Fibroblast of lung (primary cell): ENCODE measurements around the gene AMOT. TPM values are rescaled to one million over a fixed set of nuclear protein-coding genes. Genes with fewer than 3 reads are reported as not detected.
A peak's percentile ranks its signal among the peaks of the same experiment; 100 is the strongest.

ENCODE experiments used
- DNase-seq, 2 donors: peaks; one replicate each; pipeline versions ENCODE4 v3.0.0 to v3.0.0-alpha.2; 2010; ENCODE audit warnings: low read depth in 2 of 2
- H2AFZ ChIP-seq: 2 replicates; pipeline ENCODE4 v1.5.1; 2012; ENCODE audit warnings: low read length, control low read depth, inconsistent platforms
- H3K27ac ChIP-seq: 2 replicates; pipeline ENCODE4 v1.5.1; 2011; ENCODE audit warnings: low read length, control low read depth; ENCODE audit not compliant: insufficient read depth
- H3K27me3 ChIP-seq: 2 replicates; pipeline ENCODE4 v1.5.1; 2011; ENCODE audit warnings: mild to moderate bottlenecking, low read length; ENCODE audit not compliant: control insufficient read depth, insufficient read depth
- H3K36me3 ChIP-seq: 2 replicates; pipeline ENCODE4 v1.5.1; 2011; ENCODE audit warnings: low read length; ENCODE audit not compliant: control insufficient read depth, insufficient read depth
- H3K4me1 ChIP-seq: 2 replicates; pipeline ENCODE4 v1.5.1; 2011; ENCODE audit warnings: low read length; ENCODE audit not compliant: control insufficient read depth, insufficient read depth; ENCODE audit errors: extremely low read depth
- H3K4me2 ChIP-seq: 2 replicates; pipeline ENCODE4 v1.5.1; 2011; ENCODE audit warnings: low read length, control low read depth; ENCODE audit not compliant: insufficient read depth; ENCODE audit errors: extremely low read depth
- H3K4me3 ChIP-seq, 4 experiments: fragments of 200-600 bp in 1 of 4; sonication (generic) in 1 of 4; replicated peaks in 1 of 4; 2 replicates each; pipeline ENCODE4 v1.5.1; 2011 to 2016; ENCODE audit warnings: low read length in 4 of 4, low read depth in 3 of 4, mild to moderate bottlenecking in 3 of 4, control low read depth in 2 of 4, inconsistent platforms in 1 of 4, mixed read lengths in 1 of 4; ENCODE audit not compliant: insufficient read depth in 1 of 4; ENCODE audit errors: control extremely low read depth in 1 of 4
- H3K79me2 ChIP-seq: 2 replicates; pipeline ENCODE4 v1.5.1; 2012; ENCODE audit warnings: mild to moderate bottlenecking, low read length, inconsistent platforms; ENCODE audit not compliant: control insufficient read depth, insufficient read depth
- H3K9ac ChIP-seq: 2 replicates; pipeline ENCODE4 v1.5.1; 2011; ENCODE audit warnings: mild to moderate bottlenecking, low read length, control low read depth; ENCODE audit not compliant: insufficient read depth
- H3K9me3 ChIP-seq: 2 replicates; pipeline ENCODE4 v1.5.1; 2012; ENCODE audit warnings: low read depth, low read length; ENCODE audit not compliant: control insufficient read depth, insufficient read depth
- H4K20me1 ChIP-seq: 2 replicates; pipeline ENCODE4 v1.5.1; 2011; ENCODE audit warnings: low read length; ENCODE audit not compliant: control insufficient read depth, insufficient read depth; ENCODE audit errors: extremely low read depth
- EZH2 ChIP-seq: IDR thresholded peaks from 2 replicates; pipeline ENCODE4 v1.5.1; 2012; ENCODE audit warnings: low read length, control low read depth, mild to moderate bottlenecking; ENCODE audit errors: missing control alignments
- polyA plus RNA-seq, 2 donors: library from polyadenylated mRNA; depleted of rRNA in 1 of 2; stranded (reverse) in 1 of 2; unstranded in 1 of 2; fragments of >200 nt; gene quantifications; 2 replicates each; pipeline ENCODE4 v1.2.1, GENCODE V29; 2011 to 2012; ENCODE audit warnings: missing spikeins in 1 of 2
- total RNA-seq: library from RNA; depleted of rRNA; stranded (reverse); fragments of >200 nt; gene quantifications from 2 replicates; pipeline ENCODE4 v1.2.1, GENCODE V29; 2014
- TF ChIP-seq, protein P1 (sequence below), 2 donors: IDR thresholded peaks in 1 of 2; conservative IDR thresholded peaks in 1 of 2; 1 replicate in 1 of 2; 2 replicates in 1 of 2; pipeline ENCODE4 v1.5.1; 2011 to 2012; ENCODE audit warnings: low read length in 2 of 2, control low read depth in 1 of 2, inconsistent platforms in 1 of 2, low read depth in 1 of 2, mild to moderate bottlenecking in 1 of 2

AMOT gene
- total and polyA plus RNA-seq, 2 donors (not counting 1 experiment from before 2014, with no cell fraction given): 6.8 to 7.5 TPM

DNA sequence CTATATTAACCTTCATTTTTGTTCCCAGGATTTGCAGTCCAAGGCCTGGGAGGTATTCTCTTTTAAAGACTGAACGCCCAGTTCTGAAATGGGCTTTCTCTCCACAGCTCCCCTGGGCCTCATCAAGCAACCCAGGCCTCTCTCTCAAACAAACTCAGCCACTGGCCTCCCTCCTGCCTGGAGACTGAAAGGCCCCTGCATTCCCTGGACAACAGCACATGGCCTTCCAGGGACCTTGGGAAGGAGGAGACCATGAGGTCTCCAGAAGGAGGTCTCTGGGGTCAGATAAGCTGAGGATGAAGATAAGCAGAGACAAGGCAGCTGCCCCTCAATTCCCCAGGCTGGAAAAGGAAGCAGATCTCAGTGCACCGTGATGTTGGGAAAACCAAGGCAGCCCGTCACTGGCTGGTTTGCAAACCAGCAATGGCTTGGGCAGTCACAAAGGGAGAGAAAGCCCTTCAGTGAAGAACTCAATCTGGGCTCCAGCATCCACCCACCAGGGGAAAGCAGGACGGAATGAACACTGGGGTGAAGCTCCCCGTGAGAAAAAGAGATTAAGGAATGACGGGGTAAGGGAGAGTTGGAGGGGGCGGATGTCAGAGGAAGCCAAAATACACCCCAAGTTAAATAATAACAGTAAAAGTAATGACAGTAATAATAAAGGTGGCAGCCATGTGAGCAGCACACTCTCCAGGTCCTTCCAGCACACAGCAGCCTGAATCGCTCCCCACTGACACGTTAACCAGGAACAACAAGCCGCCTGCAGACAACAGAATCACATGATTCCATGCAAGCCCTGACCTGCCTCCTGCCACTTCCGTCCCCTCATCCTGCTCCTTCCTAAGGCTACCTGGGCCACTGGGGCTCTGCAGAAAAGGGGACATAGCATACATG, 22.3 kb downstream of the AMOT start:
- no peak for DNase-seq
- Histone ChIP-seq H3K27ac (no peak overlapping the region), H2AFZ (no peak overlapping the region), H3K4me3 (no peak overlapping the region), H3K79me2 (no peaks in the 10 kb centered on the region), H3K9ac (no peak overlapping the region), H3K4me1 (peaks cover 3% of the 10 kb centered on the region), H3K9me3 (no peaks in the 10 kb centered on the region), H4K20me1 (no peaks in the 10 kb centered on the region), H3K36me3 (peaks cover 1% of the 10 kb centered on the region), H3K27me3 (no peaks in the 10 kb centered on the region), H3K4me2 (peak overlapping the region; percentile 68)
- TF ChIP-seq, protein P1, sequence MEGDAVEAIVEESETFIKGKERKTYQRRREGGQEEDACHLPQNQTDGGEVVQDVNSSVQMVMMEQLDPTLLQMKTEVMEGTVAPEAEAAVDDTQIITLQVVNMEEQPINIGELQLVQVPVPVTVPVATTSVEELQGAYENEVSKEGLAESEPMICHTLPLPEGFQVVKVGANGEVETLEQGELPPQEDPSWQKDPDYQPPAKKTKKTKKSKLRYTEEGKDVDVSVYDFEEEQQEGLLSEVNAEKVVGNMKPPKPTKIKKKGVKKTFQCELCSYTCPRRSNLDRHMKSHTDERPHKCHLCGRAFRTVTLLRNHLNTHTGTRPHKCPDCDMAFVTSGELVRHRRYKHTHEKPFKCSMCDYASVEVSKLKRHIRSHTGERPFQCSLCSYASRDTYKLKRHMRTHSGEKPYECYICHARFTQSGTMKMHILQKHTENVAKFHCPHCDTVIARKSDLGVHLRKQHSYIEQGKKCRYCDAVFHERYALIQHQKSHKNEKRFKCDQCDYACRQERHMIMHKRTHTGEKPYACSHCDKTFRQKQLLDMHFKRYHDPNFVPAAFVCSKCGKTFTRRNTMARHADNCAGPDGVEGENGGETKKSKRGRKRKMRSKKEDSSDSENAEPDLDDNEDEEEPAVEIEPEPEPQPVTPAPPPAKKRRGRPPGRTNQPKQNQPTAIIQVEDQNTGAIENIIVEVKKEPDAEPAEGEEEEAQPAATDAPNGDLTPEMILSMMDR (conservative IDR thresholded peaks at IDR 0.05 in 1 of 2, IDR thresholded peaks at IDR 0.05 in 1 of 2; ENCODE audit: low read depth in 1 of 2, low read length in 2 of 2): no peak
- no peak for TF ChIP-seq EZH2

DNA sequence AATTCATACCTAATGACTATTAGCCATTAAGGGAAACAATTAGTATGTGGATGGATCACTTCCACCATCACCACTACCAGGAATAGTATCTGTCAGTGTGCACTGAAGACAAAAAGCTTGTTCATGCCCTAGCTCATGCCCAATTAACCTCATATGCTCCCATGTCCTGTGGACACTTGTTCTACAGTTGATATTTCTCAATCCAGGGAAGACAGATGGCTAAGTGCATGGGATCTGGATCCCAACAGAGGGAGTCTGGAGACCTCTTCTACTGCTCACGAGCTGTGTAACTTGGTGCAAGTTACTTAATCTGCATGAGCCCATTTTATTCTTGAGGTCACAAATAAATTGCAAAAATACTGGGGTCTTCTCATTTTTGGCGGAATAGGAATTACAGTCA, 23.7 kb downstream of the AMOT start:
- peaks cover 3% of the 10 kb centered on the region for H3K4me1 ChIP-seq
- no peak for DNase-seq
- H3K27me3 ChIP-seq: no peaks in the 10 kb centered on the region
- no peak overlapping the region for H3K4me2 ChIP-seq
- no peak overlapping the region for H3K4me3 ChIP-seq
- H3K36me3 ChIP-seq: peaks cover 1% of the 10 kb centered on the region
- TF ChIP-seq EZH2: no peak
- TF ChIP-seq, protein P1 (conservative IDR thresholded peaks at IDR 0.05 in 1 of 2, IDR thresholded peaks at IDR 0.05 in 1 of 2; ENCODE audit: low read depth in 1 of 2, low read length in 2 of 2): no peak
- no peaks in the 10 kb centered on the region for H3K79me2 ChIP-seq
- H3K9ac ChIP-seq: no peak overlapping the region
- no peaks in the 10 kb centered on the region for H4K20me1 ChIP-seq
- no peak overlapping the region for H2AFZ ChIP-seq
- H3K9me3 ChIP-seq: no peaks in the 10 kb centered on the region
- no peak overlapping the region for H3K27ac ChIP-seq

DNA sequence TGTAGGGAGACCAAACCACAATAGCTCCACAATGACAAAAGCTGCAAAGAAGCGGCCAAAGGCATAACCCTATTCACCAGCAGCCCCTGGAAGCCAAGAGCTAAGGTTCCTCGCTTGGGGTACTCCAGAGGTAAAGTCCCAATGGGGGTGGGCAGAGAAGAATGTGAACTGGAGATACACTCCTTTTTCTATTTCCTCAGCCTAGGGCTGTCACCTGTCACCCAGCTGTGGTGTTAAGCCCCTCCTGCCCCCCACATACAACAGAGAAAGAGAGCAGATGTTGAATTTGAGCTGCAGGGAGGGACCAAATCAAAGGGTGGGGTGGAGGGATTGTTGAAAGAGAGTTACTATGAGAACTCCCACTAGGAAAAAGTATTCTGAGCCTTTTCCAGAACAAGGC, 26.1 kb downstream of the AMOT start:
- Histone ChIP-seq H3K4me3 (no peak overlapping the region), H3K4me1 (peaks cover 3% of the 10 kb centered on the region), H3K9ac (no peak overlapping the region), H3K79me2 (no peaks in the 10 kb centered on the region), H3K27me3 (no peaks in the 10 kb centered on the region), H3K27ac (no peak overlapping the region), H3K4me2 (no peak overlapping the region), H3K9me3 (no peaks in the 10 kb centered on the region), H2AFZ (no peak overlapping the region), H4K20me1 (no peaks in the 10 kb centered on the region), H3K36me3 (peaks cover 1% of the 10 kb centered on the region)
- DNase-seq: no peak
- TF ChIP-seq, protein P1 (conservative IDR thresholded peaks at IDR 0.05 in 1 of 2, IDR thresholded peaks at IDR 0.05 in 1 of 2; ENCODE audit: low read depth in 1 of 2, low read length in 2 of 2): no peak
- no peak for TF ChIP-seq EZH2
